ENCODE measurements around the gene IGF2BP3.

IGF2BP3 gene

DNA sequence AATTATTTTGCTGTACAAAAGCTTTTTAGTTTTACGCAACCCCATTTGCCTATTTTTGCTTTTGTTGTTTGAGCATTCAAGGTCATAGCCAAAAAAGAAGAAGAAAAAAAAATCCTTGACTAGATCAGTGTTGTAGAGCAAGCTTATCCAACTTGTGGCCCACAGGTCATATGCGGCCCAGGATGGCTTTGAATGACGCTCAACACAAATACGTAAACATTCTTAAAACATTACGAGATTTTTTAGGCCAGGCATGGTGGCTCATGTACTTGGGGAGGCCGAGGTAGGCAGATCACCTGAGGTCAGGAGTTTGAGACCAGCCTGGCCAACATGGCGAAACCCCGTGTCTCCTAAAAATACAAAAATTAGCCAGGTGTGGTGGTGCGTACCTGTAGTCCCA lies 179.3 kb downstream of the IGF2BP3 start:
- no peak for DNase-seq

DNA sequence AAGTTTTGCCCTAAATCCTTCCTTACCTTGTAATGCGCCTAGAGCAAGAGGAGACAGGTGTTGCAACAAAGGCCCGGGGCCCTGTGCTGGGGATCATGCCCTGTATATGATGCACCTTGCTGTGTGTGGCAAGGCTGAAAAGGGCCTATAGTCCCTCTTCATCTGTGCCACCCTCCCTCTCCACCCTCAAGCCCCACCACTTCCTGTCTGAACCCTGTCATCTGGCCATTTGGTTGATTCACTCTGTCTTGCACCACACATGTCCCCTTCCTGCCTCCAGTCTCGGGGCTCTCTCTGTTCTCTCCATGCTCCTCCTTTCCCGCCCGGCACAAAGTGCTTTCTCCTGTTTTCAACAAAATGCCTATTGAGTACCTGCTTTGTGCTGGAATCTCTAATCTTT lies 182.7 kb downstream of the IGF2BP3 start:
- DNase-seq, result no peak

DNA sequence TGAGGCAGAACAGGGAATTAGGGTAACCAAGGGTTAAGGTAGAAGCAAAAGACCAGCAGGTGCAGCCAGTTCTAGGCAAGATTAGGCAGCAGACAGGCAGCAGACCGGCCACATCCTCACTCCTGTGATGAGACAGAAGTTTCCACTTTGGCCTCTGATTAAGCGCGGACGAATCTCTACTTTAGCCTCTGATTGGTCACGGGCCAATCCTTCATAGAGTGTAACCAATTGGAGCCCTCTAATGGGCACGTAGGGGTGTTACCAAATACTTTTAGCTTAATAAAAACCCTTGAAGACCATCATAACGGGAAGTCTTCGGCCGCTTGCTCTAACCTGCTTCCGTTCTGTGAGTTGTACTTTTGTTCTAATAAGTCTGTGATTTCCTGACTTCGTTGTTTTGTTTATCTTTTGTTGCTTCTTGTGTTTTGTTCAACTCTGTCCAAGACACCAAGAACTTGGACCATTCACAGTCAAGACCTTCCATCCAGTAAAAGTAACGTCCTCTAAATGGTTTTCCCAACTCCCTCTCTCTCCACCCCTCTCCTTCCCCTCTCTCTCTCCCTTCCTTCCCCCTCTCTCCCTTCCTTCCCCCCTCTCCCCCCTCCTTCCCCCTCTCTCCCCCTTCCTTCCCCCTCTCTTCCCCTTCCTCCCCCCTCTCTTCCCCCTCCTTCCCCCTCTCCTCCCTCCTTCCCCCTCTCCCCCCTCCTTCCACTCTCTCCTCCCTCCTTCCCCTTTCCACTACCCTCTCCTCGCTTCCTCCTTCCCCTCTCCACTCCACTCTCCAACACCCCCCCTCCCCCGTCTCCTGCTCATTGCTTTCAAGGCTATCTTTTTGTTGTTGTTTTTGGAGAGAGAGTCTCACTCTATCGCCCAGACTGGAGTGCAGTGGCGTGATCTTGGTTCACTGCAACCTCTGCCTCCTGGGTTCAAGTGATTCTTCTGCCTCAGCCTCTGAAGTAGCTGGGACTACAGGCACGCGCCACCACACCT lies 184.3 kb downstream of the IGF2BP3 start:
- DNase-seq, result no peak

DNA sequence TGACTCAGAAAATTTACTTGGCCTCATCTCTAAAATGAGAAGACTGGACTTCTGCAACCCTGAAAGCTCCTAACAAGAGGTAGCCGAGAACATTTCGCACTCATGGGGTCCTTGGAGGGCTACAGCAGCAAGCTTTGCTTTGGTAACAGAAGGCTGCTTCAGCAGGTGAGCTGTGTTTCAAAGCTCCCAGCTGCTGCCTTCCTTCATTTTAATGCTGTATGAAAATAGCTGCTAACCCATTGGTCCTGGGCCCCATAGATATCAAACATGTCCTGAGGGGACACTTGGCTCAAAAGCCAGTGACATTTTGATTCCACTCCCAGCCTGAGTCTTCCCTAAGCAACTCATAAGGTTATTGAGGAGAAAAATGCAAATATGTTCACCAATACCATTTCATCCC lies 185.4 kb downstream of the IGF2BP3 start:
- no peak for DNase-seq

DNA sequence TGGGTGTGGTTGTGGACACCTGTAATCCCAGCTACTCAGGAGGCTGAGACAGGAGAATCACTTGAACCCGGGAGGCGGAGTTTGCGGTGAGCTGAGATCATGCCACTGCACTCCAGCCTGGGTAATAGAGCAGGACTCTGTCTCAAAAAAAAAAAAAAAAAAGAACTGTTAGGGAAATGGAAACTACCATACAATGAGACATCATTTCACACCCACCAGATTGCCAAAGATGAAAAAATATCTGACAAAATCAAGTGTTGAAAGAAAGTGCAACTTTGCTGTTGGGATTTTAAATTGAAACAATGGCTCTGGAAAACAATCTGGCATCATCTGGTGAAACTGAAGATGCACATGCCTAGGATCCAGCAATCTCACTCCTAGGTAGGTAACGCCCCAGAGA lies 187.2 kb downstream of the IGF2BP3 start:
- DNase-seq, result no peak

DNA sequence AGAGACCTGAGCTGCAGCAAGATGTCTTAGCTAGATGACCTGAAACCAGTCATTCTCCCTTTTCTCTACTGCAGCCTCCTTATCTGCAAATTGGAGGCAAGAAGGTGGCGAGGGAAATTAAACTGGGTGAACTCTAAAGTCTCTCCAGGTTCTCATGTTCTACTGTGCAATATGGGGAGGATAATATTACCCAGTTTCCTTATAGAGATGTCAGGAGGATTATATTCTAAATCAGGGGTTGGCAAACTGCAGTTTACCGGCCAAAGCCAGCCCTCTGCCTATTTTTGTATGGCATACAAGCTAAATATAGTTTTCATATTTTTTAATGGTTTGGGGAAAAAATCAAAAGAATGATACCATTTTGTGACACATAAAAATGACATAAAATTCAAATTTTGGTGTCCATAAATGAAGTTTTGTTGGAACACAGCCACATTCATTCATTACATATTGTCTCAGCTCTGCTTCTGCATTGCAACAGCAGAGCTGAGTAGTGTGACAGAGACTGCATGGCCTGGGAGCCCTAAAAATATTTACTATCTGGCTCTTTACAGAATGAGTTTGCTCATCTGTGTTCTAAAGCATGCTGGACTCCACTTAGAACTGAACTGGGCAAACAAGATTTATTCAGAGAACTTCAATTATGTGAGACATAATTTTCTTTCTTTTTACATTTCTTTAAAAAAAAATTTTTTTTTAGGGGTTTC lies 190.3 kb downstream of the IGF2BP3 start:
- DNase-seq, result no peak

DNA sequence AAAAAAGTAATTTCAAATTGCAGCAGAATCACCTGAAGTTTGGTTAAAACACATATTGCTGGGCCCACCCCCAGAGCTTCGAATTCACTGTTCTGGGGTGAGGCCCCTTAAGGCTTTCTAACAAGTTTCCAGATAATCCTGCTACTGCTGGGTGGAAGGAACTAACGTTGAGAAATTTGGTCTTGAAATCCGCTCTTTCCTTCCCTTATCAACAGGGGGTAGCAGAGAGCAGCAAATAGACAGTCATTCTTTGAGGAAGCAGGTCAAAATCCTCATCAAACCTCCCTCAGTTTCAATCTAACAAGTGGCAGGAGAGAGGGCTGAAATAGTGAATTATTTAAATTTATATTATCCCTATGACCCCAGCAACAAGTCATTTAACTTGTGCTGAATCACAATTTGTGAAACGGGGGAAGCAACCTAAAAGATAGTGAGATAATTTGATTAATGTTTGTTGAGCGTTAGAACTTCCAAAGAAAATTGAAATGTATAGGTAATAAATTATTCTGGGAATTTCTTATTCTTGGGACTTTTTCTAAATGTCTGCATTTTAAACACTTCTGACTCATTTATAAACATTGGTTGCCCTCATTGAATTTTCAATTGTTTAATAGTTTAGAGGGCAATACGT lies 192.8 kb downstream of the IGF2BP3 start:
- DNase-seq, result no peak

DNA sequence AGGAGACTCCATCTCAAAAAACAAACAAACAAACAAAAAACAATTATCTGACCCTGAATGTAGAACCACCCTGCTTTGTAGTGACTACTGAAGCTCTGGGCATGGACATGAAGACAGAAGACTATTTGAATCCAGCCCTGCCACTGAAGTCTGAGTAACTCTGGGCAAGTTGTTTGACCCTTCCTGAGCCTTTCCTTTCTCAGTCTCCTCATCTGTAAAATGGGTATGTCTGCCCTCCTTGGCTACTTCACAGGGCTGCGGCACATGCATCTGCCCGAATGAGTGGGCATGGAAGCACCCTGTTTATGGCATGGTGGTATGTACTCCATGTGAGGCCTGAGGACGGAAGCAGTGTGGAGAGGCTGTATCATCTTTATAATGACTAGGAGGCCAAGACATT lies 193.3 kb downstream of the IGF2BP3 start:
- DNase-seq, result no peak

DNA sequence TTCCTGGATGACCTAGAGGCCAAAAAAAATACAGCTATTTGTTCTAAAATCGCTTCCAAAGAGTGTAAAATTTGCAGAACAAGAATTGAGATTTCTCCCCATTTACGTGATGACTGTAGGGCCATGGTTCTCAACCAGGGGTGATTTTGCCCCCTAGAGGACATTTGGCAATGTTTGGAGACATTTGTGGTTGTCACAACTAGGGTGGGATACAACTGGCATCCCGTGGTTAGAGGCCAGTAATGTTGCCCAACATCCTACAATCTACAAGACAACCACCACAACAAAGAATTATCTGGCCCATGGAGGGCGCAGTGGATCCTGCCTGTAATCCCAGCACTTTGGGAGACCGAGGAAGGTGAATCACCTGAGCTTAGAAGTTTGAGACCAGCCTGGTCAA lies 193.9 kb downstream of the IGF2BP3 start:
- no peak for DNase-seq

DNA sequence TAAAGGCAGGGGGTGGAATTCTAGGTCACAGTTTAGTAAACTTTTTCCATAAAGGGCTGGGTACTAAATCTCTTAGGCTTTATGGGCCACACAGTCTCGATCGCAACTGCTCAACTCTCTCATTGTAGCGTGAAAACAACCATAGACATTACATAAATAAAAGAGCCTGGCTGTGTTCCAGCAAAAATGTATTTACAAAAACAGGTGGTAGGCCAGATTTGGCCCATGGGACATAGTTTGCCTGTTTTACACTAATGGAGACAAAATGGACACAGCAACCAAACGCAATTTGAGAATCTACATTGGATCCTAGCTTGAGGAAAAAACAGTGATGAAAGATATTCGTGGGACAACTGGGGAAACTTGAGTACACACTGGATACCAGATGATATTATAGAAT lies 194.4 kb downstream of the IGF2BP3 start:
- DNase-seq, result no peak

DNA sequence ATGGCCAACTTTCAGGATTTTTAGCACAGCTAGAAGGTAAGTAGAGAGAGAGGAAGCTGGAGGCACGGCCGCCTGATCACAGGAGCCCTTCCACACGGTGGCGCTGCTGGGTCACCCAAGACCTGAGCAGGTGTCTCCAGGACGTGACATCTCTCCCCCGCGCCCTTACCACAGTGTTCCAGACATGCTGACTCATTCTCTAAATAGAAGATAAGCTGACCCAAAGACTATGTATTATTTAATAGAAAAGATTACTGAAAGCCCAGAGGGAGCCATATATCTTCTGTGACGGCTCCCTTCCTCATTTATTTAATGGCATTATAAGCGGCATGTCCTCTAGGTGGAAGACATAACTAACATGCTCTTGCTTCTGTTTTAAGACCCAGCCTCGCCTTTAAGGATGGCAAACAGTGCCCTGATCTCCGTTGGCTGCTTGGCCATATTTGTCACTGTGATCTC lies 197.1 kb downstream of the IGF2BP3 start:
- DNase-seq, result peak; percentile 94

DNA sequence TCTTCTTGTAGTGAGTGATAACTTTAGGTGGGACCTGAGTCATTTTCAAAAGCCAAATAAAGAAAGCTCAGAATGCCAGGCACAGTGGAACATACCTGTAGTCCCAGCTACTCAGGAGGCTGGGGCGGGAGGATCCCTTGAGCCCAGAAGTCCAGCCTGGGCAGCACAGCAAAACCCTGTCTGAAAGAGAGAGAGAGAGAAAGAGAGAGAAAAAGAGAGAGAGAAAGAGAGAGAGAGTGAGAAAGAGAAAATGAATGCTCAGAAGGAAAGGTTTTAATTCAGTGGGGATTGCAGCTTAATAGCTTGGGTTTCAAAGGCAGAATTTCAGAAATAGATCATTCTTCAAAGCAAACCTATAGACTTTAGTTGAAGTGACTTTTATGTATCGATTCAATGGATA lies 198.0 kb downstream of the IGF2BP3 start:
- DNase-seq, result no peak

DNA sequence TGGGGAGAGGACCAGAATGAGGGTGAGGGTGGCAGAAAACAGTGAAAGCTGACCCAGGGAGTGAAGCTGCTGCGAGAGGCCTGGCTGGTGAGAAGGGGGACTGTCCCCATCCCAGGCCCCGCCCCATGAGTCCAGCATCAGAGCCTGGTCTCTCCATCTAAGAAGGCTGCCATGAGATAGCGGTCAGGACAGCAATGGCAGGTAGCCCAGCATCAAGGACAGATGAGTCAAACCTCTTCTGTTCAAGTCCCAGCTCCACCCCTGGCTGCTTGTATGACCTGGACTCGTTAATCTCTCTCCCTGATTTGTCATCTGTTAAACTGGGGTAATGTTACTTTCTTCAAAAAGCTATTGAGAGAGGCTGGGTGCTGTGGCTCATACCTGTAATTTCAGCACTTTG lies 201.5 kb downstream of the IGF2BP3 start:
- DNase-seq, result no peak

DNA sequence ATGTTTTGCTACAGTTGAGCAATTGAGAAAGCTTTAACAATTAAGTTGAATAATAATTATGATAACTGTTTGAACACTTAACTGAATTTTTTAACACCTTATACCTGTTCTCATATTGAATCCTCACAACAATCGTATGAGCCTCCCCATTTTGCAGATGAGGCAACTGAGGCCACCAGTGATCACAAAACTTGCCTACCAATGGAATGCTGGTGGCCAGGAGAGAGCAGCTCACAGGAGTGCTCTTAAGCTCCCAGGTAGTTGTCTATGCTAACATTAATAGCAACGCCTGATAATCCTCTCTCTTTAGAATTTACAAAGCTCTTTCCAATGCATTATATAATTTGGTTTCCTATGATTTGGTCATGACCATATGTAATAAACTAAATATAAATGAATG lies 202.1 kb downstream of the IGF2BP3 start:
- no peak for DNase-seq

DNA sequence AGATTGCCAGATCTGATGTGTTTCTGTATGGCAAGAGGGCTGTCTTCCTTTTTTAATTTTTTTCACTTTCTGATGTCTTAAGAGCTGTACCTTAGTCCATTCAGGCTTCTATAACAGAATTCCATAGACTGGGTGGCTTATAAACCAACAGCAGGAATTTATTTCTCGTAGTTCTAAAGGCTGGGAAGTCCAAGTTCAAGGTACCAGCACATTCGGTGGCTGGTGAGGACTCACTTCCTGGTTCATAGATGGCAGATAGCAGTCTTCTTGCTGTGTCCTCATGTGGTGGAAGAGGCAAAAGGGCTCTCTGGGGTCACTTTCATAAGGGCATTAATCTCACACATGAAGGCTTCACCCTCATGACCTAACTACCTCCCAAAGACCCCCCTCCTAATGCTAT lies 202.9 kb downstream of the IGF2BP3 start:
- DNase-seq, result no peak

DNA sequence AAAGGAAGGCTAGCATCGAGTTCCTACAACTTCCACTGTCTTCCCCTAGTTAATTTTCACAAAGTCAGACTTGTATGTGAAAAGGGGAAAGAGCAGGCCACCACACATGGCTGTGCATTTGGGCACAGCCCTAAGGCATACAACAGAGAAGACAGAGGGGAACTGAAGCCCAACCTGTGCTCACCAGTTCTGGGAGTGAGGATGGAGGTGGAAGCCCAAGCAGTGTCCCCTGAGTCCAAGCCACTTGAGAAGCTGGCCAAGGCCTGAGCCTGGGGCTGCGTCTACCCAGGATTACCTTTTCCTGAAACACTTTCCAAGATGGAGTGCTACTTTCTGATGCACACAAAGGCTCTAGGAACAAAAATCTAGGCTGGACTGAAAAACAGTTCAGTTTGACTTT lies 203.4 kb downstream of the IGF2BP3 start:
- no peak for DNase-seq

DNA sequence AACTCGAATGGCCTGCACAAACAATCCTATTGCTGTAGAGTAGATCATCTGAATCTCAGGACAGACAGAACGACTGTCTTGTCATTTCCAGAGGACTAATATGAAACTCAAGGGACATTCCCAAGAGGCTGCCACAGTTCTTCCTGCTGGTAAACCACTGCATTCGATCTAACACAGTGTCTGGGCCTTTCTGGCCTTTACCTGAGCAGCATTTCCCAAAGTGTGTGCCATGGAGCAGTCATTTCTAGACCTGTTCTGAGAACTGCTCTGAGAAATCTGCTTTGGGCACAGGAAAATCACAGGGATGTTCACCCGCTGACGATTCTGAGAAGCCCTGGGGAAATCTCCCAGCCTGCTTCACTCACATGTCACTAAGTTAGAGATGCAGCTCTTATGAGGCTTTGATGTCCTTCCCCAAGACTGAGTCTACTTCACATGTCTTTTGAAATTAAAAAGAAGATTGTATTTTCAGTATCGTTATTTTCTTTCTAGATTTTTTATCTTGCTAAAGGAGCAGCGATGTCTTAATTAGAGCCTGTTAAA lies 205.3 kb downstream of the IGF2BP3 start:
- no peak for DNase-seq

DNA sequence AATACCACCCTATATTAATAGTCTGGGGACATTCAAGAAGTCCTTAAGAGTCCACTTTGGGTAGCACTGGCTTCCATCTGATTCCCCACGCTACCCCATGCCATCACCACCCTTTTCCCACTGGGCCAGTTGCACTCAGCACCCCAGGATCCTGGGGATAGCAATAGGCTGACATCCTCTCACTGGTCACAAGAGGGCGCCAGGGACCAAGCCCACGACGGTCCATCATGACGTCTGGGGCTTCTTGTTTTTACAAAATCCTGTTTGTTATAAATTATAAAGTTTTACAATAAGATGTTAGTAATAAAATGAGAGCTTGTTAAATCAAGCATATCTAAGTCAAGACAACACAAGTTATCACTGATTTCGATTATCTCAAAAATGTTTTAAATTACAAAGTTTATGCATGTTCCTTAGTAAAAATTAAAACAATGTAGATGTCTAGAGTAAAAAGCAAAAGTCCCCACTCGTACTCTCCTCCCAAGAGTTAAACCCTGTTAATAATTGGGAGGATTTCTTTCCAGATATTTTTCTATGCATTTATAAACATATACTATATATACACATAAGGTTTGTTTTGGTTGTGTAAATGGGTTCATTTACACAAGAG lies 208.3 kb downstream of the IGF2BP3 start:
- DNase-seq, result peak; percentile 56

DNA sequence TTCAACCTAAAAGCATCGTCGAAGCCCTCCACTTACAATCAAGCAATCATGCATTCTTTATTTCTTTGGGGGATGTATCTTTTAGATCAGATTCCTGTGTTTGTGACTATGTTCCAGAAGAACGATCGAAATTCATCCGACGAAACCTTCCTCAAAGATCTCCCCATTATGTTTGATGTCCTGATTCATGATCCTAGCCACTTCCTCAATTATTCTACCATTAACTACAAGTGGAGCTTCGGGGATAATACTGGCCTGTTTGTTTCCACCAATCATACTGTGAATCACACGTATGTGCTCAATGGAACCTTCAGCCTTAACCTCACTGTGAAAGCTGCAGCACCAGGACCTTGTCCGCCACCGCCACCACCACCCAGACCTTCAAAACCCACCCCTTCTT lies 209.9 kb downstream of the IGF2BP3 start:
- DNase-seq, result no peak
